ENCODE data around the gene SAP130.
"Not testable (repeated sequence)": the region's sequence is repeated elsewhere in the genome, so short reads cannot be mapped to it uniquely, and the experiment has no call there.

Gene SAP130

GRCh38 chr2:127953128-127953718 lies 74.6 kb downstream of the SAP130 start:
- no peak for DNase-seq (ENCODE audit: low read depth)

DNA sequence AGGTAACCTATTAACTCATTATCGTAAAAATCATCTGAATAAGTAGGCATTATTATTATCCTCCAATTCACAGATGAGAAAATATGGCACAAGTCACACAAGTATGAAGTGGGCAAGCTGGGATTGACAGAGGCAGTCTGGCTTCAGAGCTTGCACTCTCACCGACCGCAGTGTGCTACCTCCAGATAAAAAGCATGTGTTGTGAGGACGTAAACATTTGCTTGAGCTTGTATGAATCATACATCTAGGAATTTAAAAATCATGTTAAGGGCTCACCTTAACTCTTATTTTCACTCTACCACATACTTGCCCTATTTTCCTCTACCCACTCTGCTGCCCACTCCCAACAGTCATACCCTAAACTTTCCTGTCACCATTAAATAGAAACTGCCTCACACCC lies 76.8 kb downstream of the SAP130 start:
- DNase-seq (ENCODE audit: low read depth): no peak

DNA sequence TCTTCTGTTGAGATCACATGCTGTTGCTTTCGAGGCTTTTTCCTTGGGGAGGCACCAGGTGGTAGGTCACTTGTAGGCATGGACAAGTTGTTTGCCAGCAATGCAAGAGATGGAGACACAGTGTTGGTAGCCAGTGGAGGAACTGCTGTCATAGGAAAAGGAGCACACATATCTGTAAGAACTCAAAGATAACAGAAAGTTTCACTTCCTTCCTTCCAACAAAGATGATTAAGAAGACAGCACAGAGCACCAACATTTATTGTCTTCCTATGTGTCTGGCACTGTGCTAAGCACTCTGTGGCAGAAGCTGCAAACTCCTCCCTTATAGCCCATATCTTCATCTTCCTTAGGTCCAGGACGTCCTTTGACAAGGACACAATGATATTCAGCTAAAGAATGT lies 77.6 kb downstream of the SAP130 start:
- DNase-seq (ENCODE audit: low read depth): no peak

GRCh38 chr2:127945281-127945680 lies 82.6 kb downstream of the SAP130 start:
- DNase-seq (ENCODE audit: low read depth): no peak

GRCh38 chr2:127943186-127943585 lies 84.7 kb downstream of the SAP130 start:
- no peak for DNase-seq (ENCODE audit: low read depth)

DNA sequence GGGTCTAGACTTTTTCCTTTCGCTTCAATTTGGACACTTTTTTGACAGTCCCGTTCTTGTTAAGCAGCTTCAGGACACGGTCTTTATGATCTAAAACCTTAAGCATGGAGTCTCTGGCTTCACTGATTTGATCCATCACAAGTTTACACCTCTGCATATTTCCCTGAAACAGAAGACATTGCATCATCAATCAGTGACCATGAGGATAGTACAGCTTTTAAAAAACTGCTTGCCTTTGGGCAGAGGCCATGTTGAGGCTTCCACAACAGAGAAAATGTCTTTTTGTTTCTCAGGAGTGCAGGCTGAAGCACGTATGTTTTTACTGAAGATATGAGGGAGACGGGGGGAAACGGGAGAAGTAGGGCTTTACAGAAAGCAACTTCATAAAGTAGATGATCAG lies 85.9 kb downstream of the SAP130 start:
- no peak for DNase-seq (ENCODE audit: low read depth)

- DNase-seq (ENCODE audit: low read depth): no peak
Measured at GRCh38 chr2:127941461-127941860, 86.4 kb downstream of the SAP130 start.

DNA sequence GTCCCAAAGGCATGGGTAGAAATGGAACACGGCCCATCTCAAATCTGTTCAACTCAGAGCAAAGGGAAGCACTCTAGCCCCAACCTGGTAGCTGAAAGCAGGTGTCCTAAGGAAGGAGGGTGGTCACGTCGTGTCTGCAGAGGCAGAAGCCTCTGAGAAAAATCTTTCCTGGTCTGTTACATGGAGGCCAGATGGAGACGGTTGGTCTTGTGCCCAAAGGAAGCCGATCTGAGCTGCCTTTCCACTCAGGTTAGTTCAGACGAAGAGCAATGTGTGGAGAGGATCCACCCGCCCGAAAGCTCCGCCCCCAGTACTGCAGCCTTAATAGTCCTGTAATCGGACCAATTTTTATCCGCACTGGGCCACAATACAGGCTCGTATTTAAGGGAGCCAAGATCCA lies 87.2 kb downstream of the SAP130 start:
- no peak for DNase-seq (ENCODE audit: low read depth)

DNA sequence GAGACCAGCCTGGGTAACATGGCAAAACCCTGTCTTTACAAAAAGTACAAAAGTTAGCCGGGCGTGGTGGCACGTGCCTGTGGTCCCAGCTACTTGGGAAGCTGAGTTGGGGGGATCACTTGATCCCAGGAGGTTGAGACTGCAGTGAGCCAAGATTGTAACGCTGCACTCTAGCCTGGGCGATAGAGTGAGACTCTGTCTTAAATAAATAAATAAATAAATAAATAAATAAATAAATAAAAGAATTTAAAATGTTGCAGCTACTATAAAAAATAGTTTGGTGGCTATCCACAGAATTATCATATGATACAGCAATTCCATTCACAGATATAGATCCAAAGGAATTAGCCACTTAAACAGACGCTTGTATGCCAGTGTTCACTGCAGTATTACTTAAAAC lies 92.5 kb downstream of the SAP130 start:
- no peak for DNase-seq (ENCODE audit: low read depth)

DNA sequence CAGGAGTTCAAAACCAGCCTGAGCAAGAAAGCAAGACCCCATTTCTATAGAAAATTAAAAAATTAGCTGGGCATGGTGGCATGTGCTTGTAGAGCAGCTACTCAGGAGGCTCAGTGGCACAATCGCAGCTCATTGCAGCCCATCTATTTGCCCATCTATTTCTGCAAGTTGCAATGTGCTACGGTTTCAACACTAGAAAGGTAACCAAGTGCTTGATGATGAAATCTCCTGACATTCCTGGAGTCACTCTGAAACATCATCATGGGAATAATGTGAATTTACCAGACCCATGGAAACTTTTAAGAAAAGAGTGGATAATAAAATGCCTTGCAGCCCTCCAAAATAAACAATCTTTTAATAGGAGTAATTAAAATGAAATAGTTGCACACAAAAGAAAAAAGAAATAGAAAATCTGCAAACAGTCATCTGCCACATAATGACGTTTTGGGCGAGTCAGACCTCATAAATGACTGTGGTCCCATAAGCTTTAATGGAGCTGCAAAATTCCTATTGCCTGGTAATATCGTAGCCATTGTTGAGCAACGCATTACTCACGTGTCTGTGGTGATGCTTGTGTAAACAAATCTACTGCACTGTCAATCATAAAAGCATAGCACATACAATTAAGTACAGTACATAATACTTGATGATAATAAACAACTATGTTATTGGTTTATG lies 95.5 kb downstream of the SAP130 start:
- peak; percentile 83 for DNase-seq (ENCODE audit: low read depth)

GRCh38 chr2:127929449-127929848 lies 98.4 kb downstream of the SAP130 start:
- no peak for DNase-seq (ENCODE audit: low read depth)

- no peak for DNase-seq (ENCODE audit: low read depth)
Measured at GRCh38 chr2:127927384-127927783, 100.5 kb downstream of the SAP130 start.

DNA sequence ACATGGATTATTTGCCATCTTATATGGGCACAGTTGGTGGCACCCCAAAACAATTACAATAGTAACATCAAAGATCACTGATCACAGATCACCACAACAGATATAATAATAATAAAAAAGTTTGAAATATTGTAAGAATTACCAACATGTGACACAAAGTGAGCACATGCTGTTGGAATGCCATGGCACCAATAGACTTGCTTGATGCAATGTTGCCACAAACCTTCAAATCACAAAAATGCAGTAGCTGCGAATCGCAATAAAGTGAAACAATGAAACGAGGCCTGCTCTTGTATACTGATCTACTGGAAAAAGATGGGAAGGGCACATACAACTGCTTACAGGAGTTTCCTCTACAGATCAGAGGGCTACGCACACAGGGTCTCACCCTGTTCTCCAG lies 109.9 kb downstream of the SAP130 start:
- no peak for DNase-seq (ENCODE audit: low read depth)

GRCh38 chr2:127913808-127914457 lies 113.9 kb downstream of the SAP130 start:
- DNase-seq (ENCODE audit: low read depth): no peak

GRCh38 chr2:127911737-127912136 lies 116.1 kb downstream of the SAP130 start:
- no peak for DNase-seq (ENCODE audit: low read depth)

DNA sequence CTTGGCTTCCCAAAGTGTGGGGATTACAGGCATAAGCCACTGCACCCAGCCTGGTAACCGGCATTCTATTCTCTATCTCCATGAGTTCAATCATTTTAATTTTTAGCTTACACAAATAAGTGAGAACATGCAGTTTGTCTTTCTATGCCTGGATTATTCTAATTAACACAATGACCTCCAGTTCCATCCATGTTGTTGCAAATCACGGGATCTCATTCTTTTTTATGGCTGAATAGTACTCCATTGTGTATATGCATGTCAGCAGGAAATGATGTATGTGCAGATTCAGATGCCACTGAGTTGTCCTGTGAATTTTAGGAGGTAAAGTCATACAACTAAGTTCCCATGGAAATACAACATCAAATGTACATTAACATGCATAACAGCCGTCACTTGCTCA lies 117.4 kb downstream of the SAP130 start:
- DNase-seq (ENCODE audit: low read depth): no peak

DNA sequence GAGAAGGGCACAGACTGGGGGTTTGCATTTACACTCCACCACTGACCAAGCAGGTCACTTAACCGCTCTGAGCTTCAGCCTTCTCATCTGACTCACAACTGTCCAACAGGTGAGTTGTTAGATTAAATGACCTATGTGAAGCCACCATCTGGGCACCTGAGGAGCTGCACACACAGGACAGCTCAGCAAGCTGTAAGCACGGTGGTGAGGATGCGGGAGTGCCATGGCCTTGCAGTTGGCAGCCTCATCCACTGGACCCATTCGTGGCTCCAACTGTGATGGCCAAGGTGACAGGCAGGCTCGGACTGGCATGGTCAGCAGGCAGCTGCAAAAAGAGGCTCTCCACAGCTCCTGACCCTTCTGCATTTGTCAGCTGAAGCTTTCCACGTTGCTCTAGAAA lies 118.8 kb downstream of the SAP130 start:
- DNase-seq (ENCODE audit: low read depth): no peak

GRCh38 chr2:127907733-127908400 lies 120.0 kb downstream of the SAP130 start:
- DNase-seq (ENCODE audit: low read depth): not testable (repeated sequence)

GRCh38 chr2:127906206-127906926 lies 121.5 kb downstream of the SAP130 start:
- no peak for DNase-seq (ENCODE audit: low read depth)

DNA sequence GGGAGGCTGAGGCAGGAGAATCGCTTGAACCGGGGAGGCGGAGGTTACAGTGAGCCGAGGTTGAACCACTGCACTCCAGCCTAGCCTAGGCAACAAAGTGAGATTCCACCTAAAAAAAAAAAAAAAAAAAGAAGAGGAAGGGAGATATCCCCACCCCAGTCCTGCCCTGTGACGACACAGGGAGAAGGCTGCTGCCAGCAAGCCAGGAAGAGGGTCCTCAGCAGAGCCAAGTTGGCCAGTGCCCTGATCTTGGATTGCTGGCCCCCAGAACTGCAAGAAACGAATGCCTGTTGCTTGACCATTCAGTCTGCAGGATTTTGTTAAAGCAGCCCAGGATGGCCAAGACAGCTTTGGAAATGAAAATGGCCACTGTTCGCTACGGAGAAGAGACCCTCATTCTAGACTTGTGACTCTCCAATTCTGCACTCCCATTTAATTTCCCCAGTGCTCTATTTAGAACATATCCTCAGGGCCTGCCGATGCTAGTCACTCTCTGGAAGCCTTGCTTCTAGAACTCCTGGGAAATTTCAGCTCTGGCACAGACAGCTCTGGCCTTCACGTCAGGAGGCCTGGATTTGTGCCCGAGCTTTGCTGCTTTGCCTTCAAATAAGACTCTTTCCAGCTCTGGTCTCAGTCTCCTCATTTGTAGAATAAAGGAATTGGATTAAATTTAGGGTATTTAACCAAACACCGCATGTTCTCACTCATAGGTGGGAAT lies 126.4 kb downstream of the SAP130 start:
- no peak for DNase-seq (ENCODE audit: low read depth)

DNA sequence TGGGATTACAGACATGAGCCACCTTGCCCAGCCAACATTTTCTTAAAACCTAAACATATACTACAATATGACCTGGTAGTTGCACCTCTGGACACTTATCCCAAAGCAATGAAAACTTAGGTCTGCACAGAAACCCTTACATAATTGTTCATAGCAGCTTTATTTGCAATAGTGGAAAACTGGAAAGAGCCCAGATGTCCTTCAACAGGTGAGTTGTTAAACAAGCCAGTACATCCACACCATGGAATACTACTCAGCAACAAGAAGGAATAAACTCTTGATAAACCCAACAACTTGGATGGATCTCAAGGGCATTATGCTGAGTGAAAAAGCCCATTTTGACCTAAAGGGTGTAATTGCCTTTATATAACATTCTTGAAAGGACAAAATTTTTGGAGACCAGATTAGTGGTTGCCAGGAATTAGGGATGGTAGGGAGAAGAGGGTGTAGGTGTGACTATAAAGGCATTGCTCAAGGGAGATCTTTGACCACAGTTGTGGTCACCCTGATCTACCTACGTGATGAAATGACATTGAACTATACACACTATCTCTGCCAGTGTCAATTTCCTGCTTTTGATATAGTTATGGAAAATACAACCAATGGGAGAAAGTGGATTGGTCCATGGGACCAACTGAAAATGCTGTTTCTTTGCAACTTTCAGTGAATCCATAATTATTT lies 130.2 kb downstream of the SAP130 start:
- DNase-seq (ENCODE audit: low read depth): no peak

All from HS-5 (cell line).